CMK (cell line): ENCODE data around the gene PNPLA1.

Source experiments
- DNase-seq: peaks from one replicate; pipeline ENCODE4 v3.0.0-alpha.2; 2010; ENCODE audit warnings: low read depth

PNPLA1 gene

DNA sequence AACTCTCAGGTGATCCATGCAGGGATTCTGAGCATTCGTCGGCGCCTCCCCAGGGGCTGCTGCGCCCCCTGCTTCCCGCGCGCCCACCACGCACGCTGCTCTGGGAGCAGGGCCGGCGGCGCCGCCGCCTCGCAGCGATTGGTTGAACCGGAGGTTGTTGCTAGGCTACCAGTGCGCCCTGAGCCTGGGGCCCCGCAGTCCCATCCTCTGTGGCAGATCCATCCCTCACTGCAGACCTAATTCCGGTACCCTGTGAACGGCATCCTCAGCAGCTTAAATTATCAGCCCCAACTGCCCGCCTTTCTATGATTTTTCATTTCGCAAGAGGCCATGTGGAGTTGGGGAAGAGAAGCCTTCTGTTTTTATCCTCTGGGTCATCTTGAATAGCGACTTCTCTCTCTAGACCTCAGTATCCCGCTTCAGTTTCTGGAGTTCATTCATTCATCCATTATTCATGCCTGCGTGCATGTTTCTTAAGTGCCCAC, 15.4 kb downstream of the PNPLA1 start:
- no peak for DNase-seq

- no peak for DNase-seq
Measured at GRCh38 chr6:36285797-36286196, 15.9 kb downstream of the PNPLA1 start.

- DNase-seq: no peak
Measured at GRCh38 chr6:36286858-36287257, 17.0 kb downstream of the PNPLA1 start.

- no peak for DNase-seq
Measured at GRCh38 chr6:36289281-36289878, 19.5 kb downstream of the PNPLA1 start.

DNA sequence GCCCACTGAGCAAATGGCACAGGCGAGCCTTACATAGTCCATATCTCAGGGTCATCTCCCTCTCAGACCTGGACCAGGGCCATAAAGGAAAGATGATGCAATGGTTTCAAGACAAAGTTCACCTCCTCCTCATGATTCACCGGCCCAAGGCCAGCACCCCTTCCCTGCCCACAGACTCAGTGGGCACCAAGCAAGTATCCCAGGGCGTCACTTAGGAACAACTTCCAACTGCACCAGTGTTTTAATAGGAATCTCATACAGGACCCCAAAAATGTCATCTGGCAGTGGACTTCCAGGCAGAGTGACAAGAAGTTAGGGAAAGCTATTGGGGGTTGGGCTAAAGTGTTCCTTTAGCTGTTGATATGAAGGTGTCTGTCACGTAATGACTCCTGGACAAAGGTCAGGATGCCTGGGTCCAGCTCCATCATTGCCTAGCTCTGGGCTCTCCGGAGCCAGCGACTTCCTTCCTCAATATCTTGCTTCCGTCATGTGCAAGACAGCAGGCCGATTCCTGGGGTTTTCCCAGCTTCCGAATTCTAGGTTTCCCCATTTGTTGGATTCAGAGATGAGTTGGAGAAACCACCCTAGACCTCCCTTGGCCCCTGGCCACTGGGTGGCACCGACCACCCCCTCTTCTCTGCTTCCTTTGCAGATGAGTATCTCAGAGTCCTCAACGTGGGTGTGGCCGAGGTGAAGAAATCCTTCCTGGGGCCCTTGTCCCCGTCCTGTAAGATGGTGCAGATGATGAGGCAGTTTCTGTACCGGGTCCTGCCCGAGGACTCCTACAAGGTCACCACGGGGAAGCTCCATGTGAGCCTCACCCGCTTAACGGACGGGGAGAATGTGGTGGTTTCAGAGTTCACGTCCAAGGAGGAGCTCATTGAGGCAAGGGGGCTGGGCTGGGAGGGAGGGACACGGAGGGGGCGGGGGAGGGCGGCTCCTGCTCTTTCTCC, 21.1 kb downstream of the PNPLA1 start:
- DNase-seq: no peak

DNA sequence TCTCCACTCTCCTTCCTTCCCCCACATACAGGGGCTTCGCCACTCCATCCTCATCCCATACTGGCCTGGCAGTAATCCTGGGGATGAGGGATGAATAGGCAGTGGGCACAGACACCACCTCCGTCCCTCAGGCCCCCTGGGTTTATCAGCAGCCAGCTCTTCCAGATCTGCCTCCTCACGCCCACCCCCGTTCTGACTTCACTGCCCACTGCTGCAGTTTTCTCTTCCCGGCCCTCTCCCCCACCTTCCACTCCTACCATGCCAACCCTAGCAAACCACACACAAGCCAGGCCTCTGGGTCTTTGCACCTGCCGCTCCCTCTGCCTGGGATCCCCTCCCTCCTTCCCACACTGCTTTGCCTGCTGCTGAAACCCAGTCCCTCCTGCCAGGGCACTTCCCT, 22.3 kb downstream of the PNPLA1 start:
- DNase-seq: no peak

- no peak for DNase-seq
Measured at GRCh38 chr6:36296240-36296639, 26.4 kb downstream of the PNPLA1 start.

GRCh38 chr6:36297051-36297450, 27.2 kb downstream of the PNPLA1 start:
- DNase-seq: no peak

GRCh38 chr6:36297511-36297910, 27.7 kb downstream of the PNPLA1 start:
- no peak for DNase-seq

DNA sequence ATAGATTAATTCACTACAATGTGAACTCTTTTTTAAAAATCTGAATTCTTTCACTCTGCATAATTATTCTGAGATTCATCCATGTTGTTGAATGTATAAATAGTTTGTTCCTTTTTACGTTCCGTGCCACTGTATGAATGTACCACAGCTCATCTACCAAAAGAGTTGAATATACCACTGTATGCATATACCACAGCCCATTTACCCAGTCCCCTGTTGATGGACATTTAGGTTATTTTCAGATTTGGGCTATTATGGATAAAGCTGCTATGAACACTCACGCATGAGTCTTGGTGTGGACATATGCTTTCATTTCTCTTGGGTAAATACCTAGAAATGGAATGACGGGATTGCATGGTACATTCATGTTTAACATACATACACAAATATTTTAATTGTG, 28.2 kb downstream of the PNPLA1 start:
- no peak for DNase-seq

GRCh38 chr6:36301085-36301658, 31.3 kb downstream of the PNPLA1 start:
- DNase-seq: no peak

GRCh38 chr6:36301781-36302180, 31.9 kb downstream of the PNPLA1 start:
- DNase-seq: no peak

DNA sequence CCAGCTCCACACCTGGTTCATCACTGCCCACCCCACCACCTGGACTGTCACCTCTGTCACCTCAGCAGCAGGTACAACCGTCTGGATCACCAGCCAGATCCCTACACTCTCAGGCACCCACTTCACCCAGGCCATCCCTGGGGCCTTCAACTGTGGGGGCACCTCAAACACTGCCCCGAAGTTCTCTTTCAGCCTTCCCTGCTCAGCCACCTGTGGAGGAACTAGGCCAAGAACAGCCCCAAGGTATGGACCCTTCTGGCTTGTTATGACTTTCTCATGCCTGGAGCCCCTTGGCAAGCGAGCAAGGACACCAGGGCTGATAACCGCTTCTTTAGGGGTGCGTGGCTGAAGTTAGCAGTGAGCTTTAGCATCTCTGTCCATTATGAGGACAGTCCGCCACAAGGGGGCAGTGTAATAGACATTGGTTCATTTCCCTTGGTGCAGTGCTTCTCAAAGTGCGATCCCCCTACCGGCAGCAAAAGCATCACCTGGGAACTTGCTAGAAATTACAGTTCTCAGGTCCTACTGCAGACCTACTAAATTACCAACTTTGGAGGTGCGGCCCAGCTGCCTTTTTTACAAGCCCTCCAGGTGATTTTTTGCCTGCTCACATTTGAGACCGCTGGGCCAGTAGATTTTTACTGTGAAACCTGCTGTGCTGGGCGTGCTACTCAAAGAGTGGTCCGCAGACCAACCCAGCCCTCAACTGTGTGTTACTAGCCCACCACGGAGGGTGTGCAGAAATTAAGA, 32.5 kb downstream of the PNPLA1 start:
- DNase-seq: peak; percentile 53

- DNase-seq: no peak
Measured at GRCh38 chr6:36305885-36306284, 36.0 kb downstream of the PNPLA1 start.

DNA sequence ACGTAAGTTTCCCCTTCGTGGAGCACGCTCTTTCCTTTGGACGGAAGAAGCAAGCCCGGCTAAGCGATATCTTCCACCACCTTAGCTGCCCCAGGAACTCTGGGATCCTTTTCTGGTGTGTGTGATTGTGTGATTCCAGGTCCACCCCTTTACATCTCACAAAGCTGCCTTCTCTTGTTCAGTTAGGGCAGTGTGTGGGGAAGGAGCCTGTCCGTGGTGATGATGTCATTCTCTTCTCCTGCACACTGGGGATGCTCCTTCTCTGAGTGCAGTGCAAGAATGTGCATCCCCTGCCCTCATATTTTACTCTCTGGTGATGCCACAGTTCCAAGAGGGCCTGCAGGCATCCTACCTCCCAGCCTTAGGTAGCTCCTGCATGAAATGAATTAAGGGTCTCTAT, 36.5 kb downstream of the PNPLA1 start:
- no peak for DNase-seq

GRCh38 chr6:36308514-36308913, 38.7 kb downstream of the PNPLA1 start:
- no peak for DNase-seq

- no peak for DNase-seq
Measured at GRCh38 chr6:36309203-36309602, 39.3 kb downstream of the PNPLA1 start.

- DNase-seq: no peak
Measured at GRCh38 chr6:36309900-36310299, 40.0 kb downstream of the PNPLA1 start.

- DNase-seq: no peak
Measured at GRCh38 chr6:36312854-36313648, 43.2 kb downstream of the PNPLA1 start.

DNA sequence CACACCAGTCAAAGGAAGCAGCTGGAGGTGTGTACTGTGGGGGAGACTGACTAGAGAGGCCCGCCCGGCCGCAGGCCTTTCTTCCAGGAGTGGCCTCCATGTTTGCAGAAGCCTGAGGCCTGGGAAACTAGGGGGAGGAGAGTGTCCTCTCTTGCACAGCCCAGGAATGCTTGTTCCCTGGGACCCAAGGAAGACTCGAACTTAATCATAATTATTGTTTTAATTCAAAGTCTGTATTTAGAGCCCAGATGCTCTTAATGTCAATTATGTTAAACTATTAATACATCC, 43.7 kb downstream of the PNPLA1 start:
- no peak for DNase-seq

DNA sequence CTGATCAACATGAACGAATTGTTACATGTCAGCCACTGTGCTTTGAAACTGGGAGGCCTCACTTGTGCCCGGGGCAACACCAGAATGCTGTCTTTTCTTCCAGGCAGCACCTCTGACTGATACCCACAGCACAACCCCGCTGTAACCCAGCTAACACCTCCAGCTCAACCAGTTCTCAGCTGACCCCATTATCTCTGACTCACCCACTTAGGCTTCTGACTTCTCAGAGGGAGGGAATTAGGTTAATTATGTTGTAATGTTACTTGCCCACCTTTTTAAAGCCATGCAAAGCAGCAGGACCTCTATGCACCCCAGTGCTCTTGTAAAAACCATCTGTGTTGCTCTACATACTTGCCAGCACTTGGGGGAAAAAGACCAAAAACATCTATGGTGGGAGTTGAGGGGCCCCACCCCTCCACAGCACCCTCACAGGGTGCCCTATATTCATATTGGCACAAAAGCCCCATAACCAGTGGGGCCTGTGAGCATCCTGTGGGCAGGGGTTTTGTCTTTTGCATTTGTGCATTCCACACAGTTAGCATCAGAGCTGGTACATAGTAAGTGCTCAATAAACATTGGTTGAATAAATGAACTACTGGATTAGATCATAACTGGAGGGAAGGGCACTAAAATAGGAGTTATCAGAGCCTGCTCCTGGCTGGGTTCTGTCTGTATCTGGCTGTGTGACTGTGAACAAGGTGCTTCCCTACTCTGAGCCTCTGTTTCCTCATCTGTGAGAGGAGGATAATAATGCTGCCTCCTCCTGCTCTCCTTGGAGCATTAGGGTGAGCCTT, 44.6 kb downstream of the PNPLA1 start:
- no peak for DNase-seq
